GM19351 (cell line): ENCODE data around the gene HSFX3.
"Not testable (repeated sequence)": the region's sequence is repeated elsewhere in the genome, so short reads cannot be mapped to it uniquely, and the experiment has no call there.

Source experiments
- ATAC-seq: cut with Tn5 transposase; IDR thresholded peaks from one replicate; pipeline ENCODE4 v1.9.1; 2021; ENCODE audit warnings: mild to moderate bottlenecking, moderate library complexity; ENCODE audit not compliant: unreplicated experiment

HSFX3 gene

GRCh38 chrX:149549701-149550100 lies at the start of gene HSFX3:
Gene HSFX3 (minus strand): TSS chrX:149549924. CDS start chrX:149549852, 72 bp downstream.
- not testable (repeated sequence) for ATAC-seq

DNA sequence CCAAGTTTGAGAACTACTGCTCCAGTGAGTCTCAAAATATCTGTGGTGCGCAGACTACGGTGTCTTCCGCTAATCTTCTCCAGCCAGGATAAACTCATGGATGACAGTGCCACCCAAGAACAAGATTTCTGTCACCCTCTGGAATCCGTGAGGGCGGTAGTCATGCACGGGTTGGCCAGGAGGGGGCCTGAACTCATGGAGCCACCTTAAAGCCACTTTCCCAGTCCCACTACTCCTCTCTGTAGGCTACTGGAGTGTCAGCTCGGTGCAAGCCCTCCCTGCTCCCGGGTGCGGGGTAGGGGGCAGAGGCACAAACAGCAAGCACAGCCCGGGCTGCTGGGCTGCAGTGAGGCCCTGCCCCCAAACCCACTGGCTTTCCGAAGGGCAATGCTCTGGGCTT lies 48.9 kb upstream of the HSFX3 start:
- ATAC-seq = not testable (repeated sequence)

GRCh38 chrX:149595943-149596342 lies 46.2 kb upstream of the HSFX3 start:
- ATAC-seq = not testable (repeated sequence)

DNA sequence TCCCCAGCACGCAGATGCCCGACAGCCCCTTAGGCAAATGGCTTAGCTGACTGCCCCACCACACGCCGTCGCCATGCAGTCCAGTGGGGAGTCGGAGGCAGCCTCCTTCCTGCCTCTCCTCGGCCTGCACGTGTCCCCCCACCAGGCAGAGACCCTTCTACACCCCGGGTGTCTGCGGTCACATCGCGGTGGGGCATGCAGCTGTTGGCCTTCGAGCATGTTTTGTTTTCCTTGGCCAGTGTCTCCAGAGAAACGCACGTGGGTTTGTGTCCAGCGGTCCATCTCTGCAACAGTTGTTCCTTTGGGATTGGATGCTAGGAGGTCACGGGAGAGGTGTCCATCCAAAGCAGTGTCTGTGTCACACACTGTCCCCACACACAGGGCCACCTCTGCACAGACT lies 45.5 kb upstream of the HSFX3 start, which contains the start of gene HSFX2:
TSS of gene HSFX2 (minus strand) at position 101 of the 400 bp plus-strand sequence. CDS start 614 bp downstream, outside the sequence.
- ATAC-seq = not testable (repeated sequence)

- not testable (repeated sequence) for ATAC-seq
These were observed 41.3 kb upstream of the HSFX3 start for GRCh38 chrX:149590993-149591392.

- not testable (repeated sequence) for ATAC-seq
These were observed 37.6 kb upstream of the HSFX3 start, which contains the start of gene MAGEA9B for GRCh38 chrX:149587359-149587758. Gene MAGEA9B (minus strand): TSS chrX:149587459. CDS start chrX:149583179, 4,280 bp downstream.

GRCh38 chrX:149585631-149586030 lies 35.9 kb upstream of the HSFX3 start:
- not testable (repeated sequence) for ATAC-seq

GRCh38 chrX:149573456-149573855 lies 23.7 kb upstream of the HSFX3 start:
- ATAC-seq = peak; percentile 99

GRCh38 chrX:149572743-149573142 lies 23.0 kb upstream of the HSFX3 start:
- ATAC-seq = no peak

GRCh38 chrX:149571770-149572169 lies 22.0 kb upstream of the HSFX3 start:
- ATAC-seq = no peak

DNA sequence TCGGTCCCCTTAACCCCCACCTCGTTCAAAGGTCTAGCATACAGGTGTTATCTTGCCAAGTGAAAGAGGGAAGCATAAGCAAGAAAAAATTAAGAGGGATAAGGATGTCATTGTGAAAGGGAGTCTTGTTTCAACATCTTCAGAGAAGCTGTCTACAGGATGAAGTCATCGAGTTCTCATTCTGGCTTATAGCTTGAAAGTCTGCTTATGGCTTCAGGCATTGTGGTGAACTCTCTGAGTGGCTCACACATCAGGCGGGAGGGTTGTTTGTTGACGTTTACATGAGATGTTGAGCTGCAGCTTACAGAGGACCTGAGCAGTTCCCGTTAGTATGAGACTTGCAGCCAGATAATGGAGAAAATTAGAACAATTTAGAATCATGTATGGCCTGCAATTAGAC lies 20.9 kb upstream of the HSFX3 start:
- ATAC-seq = no peak

GRCh38 chrX:149569770-149570169 lies 20.0 kb upstream of the HSFX3 start:
- ATAC-seq = peak; percentile 30

DNA sequence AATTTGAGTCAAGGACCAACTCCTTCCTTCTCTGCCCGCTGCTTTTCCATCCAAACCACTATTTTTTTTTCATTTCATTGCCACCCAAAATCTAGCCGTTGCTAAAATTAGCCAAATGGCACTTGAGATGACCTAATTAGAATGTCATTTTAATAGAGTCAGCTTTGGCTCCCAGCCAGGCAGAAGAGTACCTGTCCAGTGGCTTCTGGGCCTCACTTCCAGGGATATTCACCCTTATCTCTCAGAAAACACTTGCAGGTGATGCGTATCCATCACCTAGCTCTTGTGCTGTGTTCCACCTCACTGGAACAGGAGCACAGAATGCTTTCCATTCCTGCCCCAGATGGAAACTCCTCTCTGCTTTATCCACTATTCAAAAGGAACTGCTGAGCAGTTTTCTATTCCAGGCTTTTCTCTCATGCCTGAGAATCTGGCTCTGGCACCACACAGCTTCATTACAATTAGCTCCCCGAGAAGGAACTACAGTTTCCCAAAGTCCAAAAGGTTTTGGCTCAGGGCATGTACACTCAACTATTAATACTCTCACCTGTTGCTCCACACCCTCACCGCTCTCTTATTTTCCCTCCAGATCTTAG lies 19.1 kb upstream of the HSFX3 start:
- ATAC-seq = no peak

DNA sequence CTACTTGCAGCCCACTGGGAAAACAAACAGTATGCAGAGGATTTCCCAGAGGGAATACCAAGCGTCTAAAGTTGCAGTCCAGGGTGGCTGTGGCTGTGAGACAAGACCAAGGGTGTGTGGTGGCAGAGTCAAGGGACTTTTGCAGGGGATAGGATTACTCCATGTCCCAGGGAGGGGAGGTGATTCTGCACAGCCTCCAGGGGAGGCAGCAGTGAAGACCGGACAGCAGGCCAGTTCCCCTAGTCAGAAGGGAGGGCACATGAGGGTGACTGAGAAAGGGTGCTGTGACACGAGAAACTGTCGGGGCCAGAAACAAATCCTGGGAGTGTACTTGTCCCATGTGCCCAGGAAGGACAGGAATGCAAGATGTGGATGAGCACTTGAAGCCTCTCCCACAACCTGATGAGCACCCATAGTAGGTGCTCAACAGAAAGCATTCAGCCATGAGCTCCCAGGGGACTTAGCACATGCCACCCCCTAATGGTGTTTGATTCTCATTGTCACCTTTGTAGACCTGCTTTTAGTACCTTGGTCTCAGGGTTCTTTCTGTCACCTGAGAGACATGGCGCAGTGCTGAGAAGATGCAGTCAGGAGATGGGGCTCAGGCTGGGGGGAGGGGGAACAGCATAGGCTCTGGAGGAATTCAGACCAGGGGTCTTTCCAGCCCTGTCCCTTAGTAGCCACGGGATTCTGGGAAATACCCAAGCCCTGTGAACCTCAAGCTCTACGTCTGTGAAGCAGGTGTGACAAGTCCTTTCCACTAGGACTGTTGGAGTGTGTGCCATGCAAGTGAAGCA lies 18.1 kb upstream of the HSFX3 start:
- no peak for ATAC-seq

DNA sequence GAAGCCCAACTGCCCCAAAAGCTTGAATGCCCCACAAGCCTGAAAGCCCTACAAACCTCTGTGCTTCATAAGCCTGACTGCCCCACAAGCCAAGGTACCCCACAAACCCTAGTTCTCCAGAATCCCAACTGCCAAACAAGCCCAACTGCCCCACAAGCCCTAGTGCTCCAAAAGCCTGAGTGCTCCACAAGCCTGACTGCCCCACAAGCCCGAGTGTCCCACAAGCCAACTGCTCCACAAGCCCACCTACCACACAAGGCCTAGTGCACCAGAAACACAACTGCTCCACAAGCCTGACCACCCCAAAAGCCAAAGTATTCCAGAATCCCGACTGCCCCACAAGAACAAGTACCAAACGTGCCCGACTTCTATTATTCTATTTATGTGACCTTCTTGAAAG lies 13.6 kb upstream of the HSFX3 start:
- no peak for ATAC-seq

DNA sequence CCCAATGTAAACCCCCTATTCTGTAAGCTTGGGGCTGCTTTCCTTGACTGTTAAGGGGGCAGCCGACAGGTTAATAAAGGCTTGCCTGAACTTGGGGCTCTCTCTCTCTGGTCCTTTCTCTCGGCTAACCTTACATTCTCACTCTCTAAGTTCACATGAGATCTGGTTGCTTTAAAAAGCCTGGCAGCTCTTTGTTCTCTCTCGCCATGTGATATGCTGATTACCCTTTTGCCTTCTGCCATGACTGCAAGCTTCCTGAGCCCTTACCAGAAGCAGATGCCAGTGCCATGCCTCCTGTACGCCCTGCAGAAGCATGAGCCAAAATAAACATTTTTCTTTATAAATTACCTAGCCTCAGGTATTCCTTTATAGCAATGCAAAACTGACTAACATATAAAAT lies 5.5 kb upstream of the HSFX3 start:
- ATAC-seq = not testable (repeated sequence)

GRCh38 chrX:149551939-149552248 lies 2.2 kb upstream of the HSFX3 start:
- not testable (repeated sequence) for ATAC-seq

DNA sequence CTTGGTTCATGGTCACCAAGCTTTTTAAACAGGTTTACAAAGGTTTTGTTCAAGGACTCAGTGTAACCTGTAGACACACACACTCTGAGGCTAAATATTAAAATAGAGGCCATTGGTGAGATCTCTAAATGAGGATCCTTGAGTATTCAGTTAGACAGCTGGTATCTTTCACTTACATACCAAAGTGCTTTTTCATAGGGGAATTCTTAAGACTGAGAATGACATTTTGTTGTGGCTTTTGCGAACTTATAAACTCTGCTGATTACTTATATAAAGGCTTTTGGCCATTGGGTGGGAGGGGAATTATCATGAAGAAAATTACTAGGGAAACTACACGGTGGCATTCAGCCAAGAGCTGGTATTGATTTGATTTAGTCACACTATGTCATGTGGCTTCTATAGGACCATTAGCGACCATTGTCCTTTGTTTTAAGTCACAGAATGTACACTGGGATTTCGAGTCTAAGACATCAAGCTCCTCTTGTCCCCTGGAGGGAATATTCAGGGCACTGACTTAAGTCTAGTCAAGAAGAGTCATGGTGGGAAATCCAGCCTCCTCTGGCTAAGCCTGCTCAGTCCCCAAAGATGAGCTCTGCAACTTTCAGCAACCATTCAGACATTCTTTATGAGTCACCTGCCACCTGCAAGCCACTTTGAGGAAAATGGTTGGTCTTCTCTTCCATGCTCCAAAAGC lies 1.7 kb upstream of the HSFX3 start:
- not testable (repeated sequence) for ATAC-seq

GRCh38 chrX:149550454-149550853 lies 730 bp upstream of the HSFX3 start:
- ATAC-seq = not testable (repeated sequence)

GRCh38 chrX:149547782-149548181 lies 1.9 kb downstream of the HSFX3 start:
- not testable (repeated sequence) for ATAC-seq

- not testable (repeated sequence) for ATAC-seq
These were observed 2.8 kb downstream of the HSFX3 start for GRCh38 chrX:149546962-149547361.
